ENCODE results near the gene BTN1A1. TPM values are rescaled to one million over a fixed set of nuclear protein-coding genes. Genes with fewer than 3 reads are reported as not detected.

The BTN1A1 gene
- total and polyA plus RNA-seq, 2 donors: 0.16 TPM; not detected in 1

- H3K4me3 ChIP-seq (ENCODE audit: low read depth, low read length): no peak overlapping the region
- no peak for DNase-seq (ENCODE audit: extremely low spot score)
- no peaks in the 10 kb centered on the region for H3K4me1 ChIP-seq (ENCODE audit: insufficient read depth)
- 90% methylated on average over 2 of the region's 2 CpGs for WGBS
- no peak overlapping the region for H3K27ac ChIP-seq (ENCODE audit: low read depth)
- no peaks in the 10 kb centered on the region for H3K36me3 ChIP-seq (ENCODE audit: insufficient read depth)
These were observed 30.1 kb downstream of the BTN1A1 start for GRCh38 chr6:26530203-26530602.

DNA sequence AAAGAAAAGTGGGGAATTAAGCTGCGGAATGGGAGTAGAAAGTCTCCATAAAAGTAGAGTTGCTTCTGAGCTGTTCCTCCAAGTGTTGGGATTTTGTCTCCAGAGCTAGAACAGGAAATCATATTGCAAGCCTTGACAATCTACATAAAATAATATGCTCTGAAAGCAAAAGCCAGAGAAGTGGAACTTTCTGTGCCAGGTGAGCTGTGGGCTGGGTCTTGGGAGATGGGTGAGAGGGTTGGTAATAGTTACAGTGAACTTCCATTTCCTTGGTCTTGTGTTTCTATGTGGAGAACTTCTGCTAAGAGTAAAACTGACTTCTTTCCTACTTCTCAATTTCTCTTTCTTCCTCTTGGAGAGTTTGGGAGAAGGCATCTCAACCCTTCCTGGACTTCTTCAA lies 31.8 kb downstream of the BTN1A1 start:
- H3K27ac ChIP-seq (ENCODE audit: low read depth): no peak overlapping the region

GRCh38 chr6:26532699-26533531 lies 32.8 kb downstream of the BTN1A1 start:
- peak; percentile 92 for DNase-seq (ENCODE audit: extremely low spot score)

More for the DNA sequence above, 31.8 kb downstream of the BTN1A1 start:
- no peak for DNase-seq (ENCODE audit: extremely low spot score)
- 100% methylated on average over 1 of the region's 1 CpG for WGBS
- Histone ChIP-seq H3K4me1 (ENCODE audit: insufficient read depth) (no peaks in the 10 kb centered on the region), H3K36me3 (ENCODE audit: insufficient read depth) (no peaks in the 10 kb centered on the region), H3K4me3 (ENCODE audit: low read depth, low read length) (no peak overlapping the region)

GRCh38 chr6:26533532-26533931 lies 33.4 kb downstream of the BTN1A1 start:
- no peak for DNase-seq (ENCODE audit: extremely low spot score)
- H3K4me3 ChIP-seq (ENCODE audit: low read depth, low read length): peak overlapping the region; percentile 49
- no peaks in the 10 kb centered on the region for H3K4me1 ChIP-seq (ENCODE audit: insufficient read depth)
- WGBS: 1% methylated on average over 1 of the region's 1 CpG
- H3K36me3 ChIP-seq (ENCODE audit: insufficient read depth): no peaks in the 10 kb centered on the region
- H3K27ac ChIP-seq (ENCODE audit: low read depth): no peak overlapping the region

More at GRCh38 chr6:26532699-26533531, 32.8 kb downstream of the BTN1A1 start:
- Histone ChIP-seq H3K4me3 (ENCODE audit: low read depth, low read length) (peak overlapping the region; percentile 49), H3K36me3 (ENCODE audit: insufficient read depth) (no peaks in the 10 kb centered on the region), H3K4me1 (ENCODE audit: insufficient read depth) (no peaks in the 10 kb centered on the region), H3K27ac (ENCODE audit: low read depth) (peak overlapping the region; percentile 81)
- WGBS: 1% methylated on average over 28 of the region's 28 CpGs

- WGBS: 72% methylated on average over 6 of the region's 6 CpGs
- Histone ChIP-seq H3K4me3 (ENCODE audit: low read depth, low read length) (no peak overlapping the region), H3K27ac (ENCODE audit: low read depth) (no peak overlapping the region), H3K4me1 (ENCODE audit: insufficient read depth) (no peaks in the 10 kb centered on the region), H3K36me3 (ENCODE audit: insufficient read depth) (no peaks in the 10 kb centered on the region)
- DNase-seq (ENCODE audit: extremely low spot score): no peak
These were observed 34.8 kb downstream of the BTN1A1 start for GRCh38 chr6:26534681-26535465.

DNA sequence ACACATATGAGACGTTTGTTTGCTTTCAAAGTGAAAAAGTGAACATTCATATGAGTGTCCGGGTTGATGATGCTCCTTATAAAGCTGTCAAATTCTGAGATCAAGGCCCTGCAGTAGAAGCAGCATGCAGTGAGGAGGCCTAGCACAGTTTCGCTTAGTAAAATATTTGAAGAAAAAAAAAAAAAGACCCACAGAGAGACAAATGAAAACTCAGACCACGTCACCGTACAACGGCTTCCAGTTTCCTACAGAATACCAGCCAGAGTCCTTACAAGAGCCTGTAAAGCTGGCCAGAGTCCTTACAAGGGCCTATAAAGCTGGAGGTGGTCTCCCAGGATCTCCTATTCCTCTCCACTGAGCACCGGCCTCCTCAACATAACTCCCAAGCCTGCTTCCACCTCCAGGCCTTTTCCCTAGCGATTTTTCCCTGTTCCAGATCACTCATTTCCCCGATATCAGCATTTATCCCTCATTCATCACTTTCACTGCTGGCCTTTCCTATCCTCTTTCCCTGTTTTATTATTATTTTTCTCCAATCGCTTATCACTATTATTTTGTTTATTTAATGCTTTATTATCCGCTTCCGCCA lies 36.6 kb downstream of the BTN1A1 start:
- peak overlapping the region; percentile 42 for H3K27ac ChIP-seq (ENCODE audit: low read depth)
- H3K36me3 ChIP-seq (ENCODE audit: insufficient read depth): no peaks in the 10 kb centered on the region
- no peak for DNase-seq (ENCODE audit: extremely low spot score)
- H3K4me3 ChIP-seq (ENCODE audit: low read depth, low read length): peak overlapping the region; percentile 69
- no peaks in the 10 kb centered on the region for H3K4me1 ChIP-seq (ENCODE audit: insufficient read depth)
- 5% methylated on average over 12 of the region's 12 CpGs for WGBS

DNA sequence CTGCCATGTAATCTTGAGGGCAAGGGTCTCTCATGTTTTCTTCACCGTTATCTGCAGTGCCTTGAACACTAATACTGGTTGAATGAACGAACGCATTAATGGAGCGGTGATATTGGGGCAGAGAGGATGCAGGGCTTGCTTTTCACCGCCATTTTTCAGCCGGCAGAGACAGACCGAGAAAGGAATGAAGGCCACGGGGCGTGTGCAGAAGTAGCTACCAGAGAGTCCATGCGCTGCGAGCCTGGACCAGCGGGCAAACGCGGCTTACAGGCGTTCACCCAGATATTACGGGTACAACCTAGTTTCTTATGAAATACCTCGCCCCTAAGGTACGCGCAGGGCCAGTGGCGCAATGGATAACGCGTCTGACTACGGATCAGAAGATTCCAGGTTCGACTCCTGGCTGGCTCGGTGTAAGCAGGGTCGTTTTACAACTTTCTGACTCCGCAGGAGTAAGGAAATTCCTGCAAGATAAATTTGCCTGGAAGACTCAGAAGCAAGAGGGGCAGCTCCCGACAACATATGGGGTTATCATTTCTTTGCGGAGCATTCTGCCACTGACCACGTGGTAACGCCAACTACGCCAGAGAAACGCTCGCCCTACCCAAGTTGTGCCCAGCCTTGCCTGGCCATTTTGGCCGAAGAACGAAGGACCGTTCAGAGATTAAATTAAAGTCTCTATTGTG lies 37.2 kb downstream of the BTN1A1 start:
- peak; percentile 89 for DNase-seq (ENCODE audit: extremely low spot score)
- Histone ChIP-seq H3K4me3 (ENCODE audit: low read depth, low read length) (peak overlapping the region; percentile 69), H3K4me1 (ENCODE audit: insufficient read depth) (no peaks in the 10 kb centered on the region), H3K36me3 (ENCODE audit: insufficient read depth) (no peaks in the 10 kb centered on the region), H3K27ac (ENCODE audit: low read depth) (peak overlapping the region; percentile 63)
- whole genome bisulfite sequencing: under 1% methylated on average over 37 of the region's 37 CpGs

DNA sequence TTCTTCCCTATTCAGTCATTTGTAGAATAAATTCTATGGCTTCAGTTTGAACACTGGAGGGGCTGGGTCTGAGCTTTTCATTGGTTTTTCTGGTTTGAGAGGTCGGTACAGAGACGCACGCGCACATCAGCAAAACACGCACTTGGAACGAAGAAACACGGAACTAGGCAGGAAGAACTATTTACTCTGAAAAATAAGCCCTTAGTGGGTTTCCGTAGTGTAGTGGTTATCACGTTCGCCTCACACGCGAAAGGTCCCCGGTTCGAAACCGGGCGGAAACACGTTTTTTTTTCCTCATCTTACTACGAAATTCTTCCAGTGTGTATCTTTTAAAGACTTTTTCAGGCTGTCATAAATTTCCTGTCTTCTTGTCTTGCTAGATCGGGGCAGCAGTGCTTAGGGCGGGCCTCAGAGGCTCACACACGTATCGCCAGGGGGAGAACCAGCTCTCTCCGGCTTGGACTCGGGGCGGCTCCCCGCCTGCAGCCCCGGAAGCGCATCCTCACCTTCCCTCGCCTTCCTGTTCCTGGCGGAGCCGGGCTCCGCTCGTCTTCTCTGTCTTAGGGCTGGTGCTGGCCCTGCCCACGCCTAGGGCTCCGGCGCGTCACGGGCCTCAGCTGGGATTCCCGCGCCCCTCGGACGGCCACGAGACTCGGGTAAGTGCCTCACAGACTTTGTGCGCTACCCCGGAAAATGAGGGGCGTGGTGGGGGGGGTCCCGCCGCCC lies 37.9 kb downstream of the BTN1A1 start, which contains the start of gene HMGN4:
TSS of gene HMGN4 (plus strand) at position 521 of the 726 bp plus-strand sequence. CDS start 6,841 bp downstream, outside the sequence.
- peak within 1 kb of the TSS; percentile 69 for H3K4me3 ChIP-seq (ENCODE audit: low read depth, low read length)
- DNase-seq (ENCODE audit: extremely low spot score): peak; percentile 94
- WGBS: under 1% methylated on average over 49 of the region's 49 CpGs
- no peaks in the 10 kb centered on the region for H3K4me1 ChIP-seq (ENCODE audit: insufficient read depth)
- no peaks in the 10 kb centered on the region for H3K36me3 ChIP-seq (ENCODE audit: insufficient read depth)
- H3K27ac ChIP-seq (ENCODE audit: low read depth): peak within 1 kb of the TSS; percentile 76

DNA sequence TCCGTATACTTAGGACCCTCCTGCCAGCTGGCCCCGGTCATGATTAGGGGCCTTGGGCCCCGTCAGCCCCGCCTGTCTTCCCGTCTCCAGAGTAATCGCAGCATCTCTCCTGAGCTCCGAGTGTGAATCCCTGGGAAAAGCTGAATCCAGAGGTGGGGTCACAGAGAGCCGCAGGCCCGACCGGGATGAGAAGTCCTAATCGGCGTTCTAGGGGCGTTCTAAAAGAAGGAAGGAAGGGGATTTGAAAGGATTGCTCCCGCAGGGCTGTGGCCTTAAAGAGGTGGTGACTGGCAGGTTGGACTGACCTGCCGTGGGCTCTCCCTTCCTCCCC lies 38.4 kb downstream of the BTN1A1 start:
- no peak for DNase-seq (ENCODE audit: extremely low spot score)
- no peaks in the 10 kb centered on the region for H3K36me3 ChIP-seq (ENCODE audit: insufficient read depth)
- no peaks in the 10 kb centered on the region for H3K4me1 ChIP-seq (ENCODE audit: insufficient read depth)
- peak overlapping the region; percentile 76 for H3K27ac ChIP-seq (ENCODE audit: low read depth)
- H3K4me3 ChIP-seq (ENCODE audit: low read depth, low read length): peak overlapping the region; percentile 69
- under 1% methylated on average over 15 of the region's 15 CpGs for WGBS

DNA sequence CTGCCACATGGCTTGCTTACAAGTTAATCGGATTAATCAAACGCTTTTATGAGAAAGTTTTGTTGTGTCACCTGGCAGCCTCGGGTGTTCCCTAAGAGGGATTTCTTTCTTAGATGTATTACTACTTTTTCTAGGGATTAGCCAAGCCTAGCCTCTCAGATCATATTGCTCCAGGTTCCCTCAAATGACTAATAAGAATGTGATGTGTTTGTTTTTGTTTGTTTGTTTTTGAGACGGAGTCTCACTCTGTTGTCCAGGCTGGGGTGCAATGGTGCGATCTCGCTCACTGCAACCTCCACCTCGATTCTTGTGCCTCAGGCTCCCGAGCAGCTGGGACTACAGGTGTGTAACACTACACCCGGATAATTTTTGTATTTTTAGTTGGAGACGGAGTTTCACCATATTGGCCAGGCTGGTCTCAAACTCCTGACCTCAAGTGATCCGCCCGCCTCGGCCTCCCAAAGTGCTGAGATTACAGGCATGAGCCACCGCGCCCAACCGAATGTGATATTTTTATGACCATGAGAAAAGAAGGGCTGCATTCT lies 39.0 kb downstream of the BTN1A1 start:
- no peak for DNase-seq (ENCODE audit: extremely low spot score)
- peak overlapping the region; percentile 69 for H3K4me3 ChIP-seq (ENCODE audit: low read depth, low read length)
- H3K27ac ChIP-seq (ENCODE audit: low read depth): peak overlapping the region; percentile 76
- H3K36me3 ChIP-seq (ENCODE audit: insufficient read depth): no peaks in the 10 kb centered on the region
- no peaks in the 10 kb centered on the region for H3K4me1 ChIP-seq (ENCODE audit: insufficient read depth)
- WGBS: 61% methylated on average over 16 of the region's 16 CpGs

- no peak overlapping the region for H3K27ac ChIP-seq (ENCODE audit: low read depth)
- H3K4me1 ChIP-seq (ENCODE audit: insufficient read depth): no peaks in the 10 kb centered on the region
- no peaks in the 10 kb centered on the region for H3K36me3 ChIP-seq (ENCODE audit: insufficient read depth)
- no peak overlapping the region for H3K4me3 ChIP-seq (ENCODE audit: low read depth, low read length)
- DNase-seq (ENCODE audit: extremely low spot score): no peak
- WGBS: 61% methylated on average over 1 of the region's 1 CpG
These were observed 41.5 kb downstream of the BTN1A1 start for GRCh38 chr6:26541579-26541978.

DNA sequence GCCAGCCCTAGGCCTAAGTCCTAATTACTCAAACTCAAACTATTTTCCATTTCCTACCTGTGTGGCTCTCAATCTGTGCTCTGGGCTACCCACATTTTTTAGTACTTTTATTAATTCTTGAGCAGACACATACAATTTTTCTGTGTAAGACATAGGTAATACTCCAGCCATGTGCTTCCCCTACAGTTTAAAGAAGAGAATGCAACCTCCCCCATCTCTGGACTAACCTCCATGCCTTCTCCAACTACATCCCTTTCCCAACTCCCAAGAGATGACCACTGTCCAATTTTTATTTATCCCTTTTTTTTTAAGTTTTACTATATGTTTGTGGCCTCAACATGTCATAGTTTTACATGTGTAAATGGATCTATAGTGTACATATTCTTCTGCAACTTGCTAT lies 43.9 kb downstream of the BTN1A1 start:
- Histone ChIP-seq H3K27ac (ENCODE audit: low read depth) (no peak overlapping the region), H3K4me3 (ENCODE audit: low read depth, low read length) (no peak overlapping the region), H3K36me3 (ENCODE audit: insufficient read depth) (no peaks in the 10 kb centered on the region), H3K4me1 (ENCODE audit: insufficient read depth) (no peaks in the 10 kb centered on the region)
- DNase-seq (ENCODE audit: extremely low spot score): no peak

All from urinary bladder (tissue), 4 donors.